NOMO-1 treated with DMSO at 0.1 percent for 48 hours (cell line): ENCODE measurements around the gene GRHL3.

Experiments used
- DNase-seq: peaks from one replicate; lab custom pipeline; 2025; ENCODE audit not compliant: unreplicated experiment; lab: John Stamatoyannopoulos, UW

GRHL3 gene

DNA sequence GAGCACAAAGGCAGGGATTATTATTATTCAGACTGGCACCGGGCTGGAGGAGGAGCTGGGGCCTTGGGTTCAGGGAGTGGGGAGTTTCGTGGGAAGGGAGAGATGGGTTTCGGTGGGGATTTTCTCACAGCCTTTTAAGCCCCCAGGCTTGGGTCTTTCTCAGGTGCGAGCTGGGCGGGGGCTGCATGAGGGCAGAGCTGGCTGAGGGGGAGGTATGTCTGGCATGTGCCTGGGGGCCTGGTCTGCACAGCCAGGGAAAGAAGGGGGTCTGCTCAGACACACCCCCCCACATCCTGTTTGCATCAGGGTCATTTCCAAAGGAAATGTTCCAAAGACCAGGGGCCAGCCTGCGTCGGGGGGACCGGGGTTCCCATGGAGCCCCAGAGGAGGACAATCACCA, 21.6 kb downstream of the GRHL3 start:
- DNase-seq, result no peak

DNA sequence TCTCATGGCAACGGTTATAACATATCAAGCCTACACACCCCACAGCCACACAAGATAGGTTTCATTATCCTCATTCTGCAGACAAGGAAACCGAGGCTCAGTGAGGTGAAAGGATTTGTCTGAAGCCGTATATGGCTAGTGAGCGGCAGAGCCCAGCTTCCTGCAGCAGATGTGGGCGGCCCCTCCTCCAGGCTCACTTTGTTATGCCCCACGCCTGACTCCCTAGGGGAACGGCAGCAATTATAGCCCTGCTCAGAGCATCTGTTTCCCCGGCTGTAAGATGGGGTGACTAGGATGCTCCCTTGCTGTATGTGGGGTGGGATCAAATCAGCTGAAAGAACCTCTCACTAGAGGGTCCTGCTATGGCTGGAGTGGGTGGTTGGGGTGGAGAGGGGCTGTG, 22.1 kb downstream of the GRHL3 start:
- DNase-seq, result no peak

DNA sequence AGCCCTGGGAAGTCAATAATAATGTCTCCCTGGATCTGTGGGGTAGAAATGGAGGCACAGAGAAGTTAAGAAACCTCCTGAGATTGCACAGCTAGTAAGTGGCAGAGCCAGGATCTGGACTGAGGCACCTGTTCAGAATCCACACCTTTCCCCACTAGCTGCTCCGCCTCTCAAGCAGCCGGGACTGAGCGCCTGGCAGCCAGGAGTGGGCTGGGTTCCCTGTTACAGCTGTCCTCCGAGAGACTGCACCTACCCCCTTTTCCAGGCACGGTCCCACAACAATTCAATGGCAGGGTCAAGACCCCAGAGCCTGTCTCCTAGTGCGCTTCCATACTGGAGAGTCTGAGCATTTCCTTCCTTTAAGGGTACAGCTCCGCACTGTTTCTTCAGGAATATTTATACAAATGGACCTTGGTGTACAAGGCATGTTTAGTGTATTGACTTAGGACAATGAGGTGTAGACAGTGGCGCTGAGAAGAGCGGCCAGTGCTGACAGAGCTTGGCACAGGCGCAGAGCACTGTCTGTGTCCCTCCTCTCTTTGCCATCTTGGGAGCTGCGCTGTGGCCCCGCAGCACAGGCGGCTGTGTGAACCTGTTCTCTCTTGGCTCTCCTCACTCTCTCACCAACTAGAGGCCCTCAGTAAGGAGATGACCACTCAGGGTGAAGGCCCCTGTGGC, 24.4 kb downstream of the GRHL3 start:
- no peak for DNase-seq

DNA sequence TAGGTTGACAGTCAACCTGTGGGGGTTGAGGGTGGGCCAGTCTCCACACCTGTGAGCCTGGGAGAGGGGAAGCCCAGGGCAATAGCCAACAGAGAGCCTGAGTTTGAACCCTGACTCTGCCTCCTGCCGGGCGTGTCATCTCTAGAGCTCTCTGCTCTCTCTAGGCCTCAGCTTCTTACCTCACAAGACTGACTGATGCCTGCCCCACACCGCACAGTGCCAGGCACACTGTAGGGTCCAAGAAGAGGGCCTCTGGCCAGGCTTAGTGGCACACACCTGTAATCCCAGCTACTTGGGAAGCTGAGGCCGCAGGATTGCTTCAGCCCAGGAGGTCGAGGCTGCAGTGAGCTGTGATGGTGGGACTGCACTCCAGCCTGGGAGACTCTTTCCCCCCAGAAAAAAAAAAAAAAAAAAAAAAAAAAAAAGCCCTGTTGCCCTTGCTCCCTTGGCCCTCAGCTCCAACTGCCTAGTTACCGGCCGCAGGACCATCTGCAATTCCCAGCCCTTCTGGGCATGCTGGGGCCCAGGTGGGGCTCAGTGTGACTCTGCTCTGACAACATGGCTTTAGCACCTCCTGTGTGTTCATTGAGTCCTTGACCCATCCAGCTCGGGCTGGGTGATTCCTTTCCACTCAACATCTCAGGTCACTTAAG, 25.1 kb downstream of the GRHL3 start:
- DNase-seq, result no peak

DNA sequence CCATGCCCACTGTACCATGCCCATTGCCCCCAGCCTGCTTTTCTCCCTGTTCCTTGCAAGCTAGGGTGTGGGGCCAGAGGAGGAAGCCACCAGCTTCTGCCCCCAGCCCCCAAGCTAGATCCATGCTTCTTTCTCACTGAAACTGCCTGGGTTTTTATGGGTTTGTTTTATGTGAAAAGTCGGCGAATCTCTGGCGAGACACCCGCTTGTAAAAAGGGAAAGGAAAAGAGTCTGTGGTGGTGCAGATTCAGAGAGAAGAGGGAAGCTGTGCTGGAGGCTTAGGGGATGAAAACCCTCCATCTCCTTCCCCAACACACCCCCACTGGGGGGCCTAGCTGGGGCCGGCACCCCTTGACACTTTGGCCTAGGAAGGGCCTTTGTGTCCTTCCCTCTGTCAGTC, 26.2 kb downstream of the GRHL3 start:
- no peak for DNase-seq

DNA sequence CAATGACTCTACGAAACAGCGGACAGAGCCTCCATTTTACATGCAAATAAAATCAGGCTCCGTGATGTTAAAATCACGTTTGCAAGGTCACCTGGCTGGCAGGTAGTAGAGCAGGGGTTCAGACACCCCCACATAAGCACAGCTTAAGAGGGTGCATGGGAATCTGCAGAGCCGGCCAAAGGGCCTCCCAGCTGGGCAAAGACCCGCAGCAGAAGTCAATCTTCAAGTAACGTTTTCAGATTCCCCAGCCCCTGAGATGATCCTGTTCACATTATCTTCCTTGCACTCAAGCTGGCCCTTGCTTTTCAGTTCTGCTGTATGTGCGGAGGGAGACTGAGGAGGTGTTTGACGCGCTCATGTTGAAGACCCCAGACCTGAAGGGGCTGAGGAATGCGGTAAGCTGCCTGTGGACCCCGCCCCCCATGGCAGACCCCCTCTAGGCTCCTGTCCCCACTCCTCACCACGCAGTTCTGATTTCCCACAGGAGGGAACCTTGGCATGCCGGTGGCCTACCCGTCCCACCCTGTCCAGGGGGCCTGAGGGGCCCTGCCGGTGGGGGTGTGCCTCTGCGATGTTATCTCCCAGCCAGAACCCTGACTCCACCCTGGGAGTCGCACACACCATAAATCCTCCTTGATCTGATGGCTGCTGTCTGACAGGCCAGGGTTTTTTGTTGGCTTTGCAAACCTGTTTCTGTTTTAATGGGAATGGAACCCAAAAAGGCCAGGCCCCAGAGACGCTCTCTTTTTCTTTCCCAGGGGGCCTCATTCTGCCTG, 28.2 kb downstream of the GRHL3 start:
- DNase-seq, result no peak

DNA sequence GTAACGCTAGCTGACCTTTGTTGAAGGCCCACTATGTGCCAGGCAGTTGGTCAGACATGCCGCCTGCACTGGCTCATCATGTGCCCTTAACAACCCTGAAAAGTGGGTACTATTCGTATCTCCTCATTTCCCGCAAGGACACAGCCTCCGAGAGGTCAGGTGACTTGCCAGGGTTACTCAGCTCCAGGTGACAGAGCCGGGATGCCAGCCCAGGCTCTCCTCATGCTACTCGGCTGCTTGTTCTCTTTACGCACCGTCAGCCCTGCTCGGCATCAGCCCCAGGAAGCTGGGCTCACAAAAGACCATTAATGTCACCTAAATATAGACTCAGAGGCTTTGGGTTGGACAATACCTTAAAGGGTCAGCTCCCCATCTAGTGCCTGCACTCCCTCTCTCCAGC, 29.0 kb downstream of the GRHL3 start:
- no peak for DNase-seq

DNA sequence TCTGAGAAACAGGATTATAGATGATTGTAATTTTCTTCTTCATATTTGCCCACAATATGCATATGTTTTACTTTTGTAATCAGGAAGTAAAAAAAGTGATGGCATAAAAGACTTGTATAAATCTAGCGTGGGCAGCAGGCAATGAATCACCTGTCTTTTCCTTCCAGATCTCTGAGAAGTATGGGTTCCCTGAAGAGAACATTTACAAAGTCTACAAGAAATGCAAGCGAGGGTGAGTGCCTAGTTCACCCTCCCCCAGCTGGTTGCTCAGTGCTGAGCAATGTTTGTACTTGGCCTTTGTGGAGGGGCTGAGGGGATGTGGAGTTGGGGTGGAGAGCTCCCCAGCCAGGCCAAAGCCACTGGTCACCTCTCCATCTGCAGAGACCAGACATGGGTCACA, 30.7 kb downstream of the GRHL3 start:
- DNase-seq, result no peak

DNA sequence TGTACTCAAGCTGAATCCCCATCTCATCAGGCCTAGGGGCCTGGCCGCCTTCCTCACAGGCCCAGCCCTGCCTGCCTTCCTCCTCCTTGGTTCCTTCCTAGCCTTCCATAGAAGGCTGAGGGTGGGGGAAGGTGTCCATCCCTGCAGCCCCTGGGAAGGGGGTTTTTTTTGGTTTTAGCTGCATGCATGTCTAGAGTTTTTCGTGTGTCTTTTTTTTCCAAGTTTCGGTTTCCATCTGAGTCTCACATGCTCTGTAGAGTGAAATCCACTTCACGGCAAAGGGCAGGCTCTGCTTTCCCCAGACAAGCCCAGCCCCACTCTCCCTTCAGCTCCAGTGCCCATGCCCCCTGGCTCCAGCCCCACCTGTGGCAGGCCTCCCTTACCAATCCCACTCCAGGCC, 32.1 kb downstream of the GRHL3 start:
- no peak for DNase-seq

DNA sequence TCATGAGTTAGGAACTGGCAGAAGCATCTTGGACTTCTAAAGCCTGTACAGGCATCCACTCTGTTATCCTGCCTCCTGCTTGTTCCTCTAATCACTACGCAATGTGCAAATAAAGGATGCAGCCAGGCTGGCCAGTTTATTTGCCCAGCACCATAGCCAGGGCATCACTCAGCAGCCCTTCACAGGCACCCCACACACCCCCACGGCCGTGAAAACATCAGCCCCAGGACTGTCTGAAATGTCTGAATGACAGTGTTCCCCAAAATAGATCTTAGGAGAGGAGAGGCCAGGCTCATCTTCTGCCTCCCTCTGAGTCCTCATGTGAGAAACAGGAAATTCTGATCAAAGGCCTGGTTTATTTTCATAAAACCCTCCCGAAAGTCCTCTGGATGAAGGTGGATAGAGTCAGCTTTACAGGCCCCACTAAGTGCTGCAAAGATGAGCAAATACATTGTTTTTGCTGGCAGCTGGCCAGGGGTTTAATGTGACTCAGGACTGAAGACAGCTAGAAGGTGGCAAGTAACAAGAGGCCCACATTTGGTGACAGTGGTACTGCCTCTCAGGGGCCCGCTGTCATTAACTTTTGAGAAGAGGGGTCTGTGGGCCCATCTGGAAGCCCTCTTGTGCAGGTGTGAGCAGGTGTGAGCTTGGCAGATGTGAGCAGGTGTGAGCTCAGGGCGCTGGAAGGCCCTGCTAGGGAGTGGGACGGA, 32.9 kb downstream of the GRHL3 start:
- DNase-seq, result no peak

DNA sequence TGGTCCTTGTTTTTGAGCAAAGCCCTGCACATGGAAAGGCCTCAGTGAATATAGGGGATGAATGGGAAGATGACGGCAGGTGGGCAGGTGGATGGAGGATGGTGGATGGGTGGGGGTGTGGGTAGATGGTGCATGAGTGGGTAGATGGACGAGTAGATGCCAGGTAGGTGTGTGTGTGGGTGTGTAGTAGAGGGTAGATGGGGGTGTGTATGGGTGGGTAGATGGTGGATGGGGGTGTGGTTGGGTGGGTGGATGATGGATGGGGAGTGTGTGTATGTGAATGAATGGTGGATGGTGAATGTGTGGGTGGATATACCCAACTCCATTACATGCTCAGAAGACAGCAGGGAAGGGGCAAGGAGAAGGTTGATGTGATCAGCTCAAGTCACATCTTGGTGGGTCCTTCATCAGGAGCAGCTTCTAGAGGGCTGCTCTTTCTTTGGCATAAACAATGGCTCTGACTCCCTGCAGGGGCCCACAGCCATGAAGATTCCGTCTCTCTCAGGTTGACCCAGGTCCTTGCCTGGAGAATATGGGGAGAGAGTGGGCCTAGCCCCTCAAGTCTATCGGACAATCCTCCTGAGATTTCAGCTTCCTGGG, 34.2 kb downstream of the GRHL3 start:
- no peak for DNase-seq

DNA sequence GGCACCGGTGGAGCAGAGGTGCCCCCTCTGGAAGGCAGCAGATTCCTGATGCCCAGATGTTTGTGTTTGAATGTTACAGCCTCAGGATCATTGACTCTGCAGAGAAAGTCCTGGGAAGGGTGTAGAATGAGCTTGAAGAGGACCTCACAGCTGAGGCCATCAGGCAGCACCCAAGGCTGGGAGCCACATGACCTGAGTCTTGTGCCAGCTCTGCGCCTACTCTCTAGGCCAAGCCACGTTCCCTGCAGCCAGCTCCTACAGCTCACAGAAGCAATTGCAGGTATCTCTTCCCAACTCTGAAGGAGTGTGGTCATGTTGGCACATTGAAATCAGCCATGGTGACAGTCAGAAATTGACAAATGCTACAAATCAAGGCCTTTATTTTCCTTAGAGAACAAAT, 36.3 kb downstream of the GRHL3 start:
- DNase-seq, result no peak

DNA sequence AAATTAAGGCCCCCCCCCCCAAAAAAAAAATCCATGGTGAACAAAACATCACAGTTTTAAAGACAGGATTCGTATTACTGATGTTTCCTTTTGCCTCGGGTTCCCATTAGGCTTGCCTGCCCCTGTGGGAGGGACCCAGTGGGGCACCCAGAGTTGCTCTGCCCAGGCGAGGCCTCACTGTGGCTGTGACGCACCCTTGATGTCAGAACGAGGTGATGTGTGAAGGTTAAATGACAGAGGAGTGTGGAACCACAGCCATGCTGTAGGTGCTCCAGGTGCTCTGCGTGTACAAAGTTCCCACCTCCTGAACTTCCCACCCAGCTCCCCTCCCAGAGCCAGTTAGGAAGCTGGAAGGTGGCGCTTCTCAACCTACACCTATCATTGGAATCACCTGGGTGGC, 37.9 kb downstream of the GRHL3 start:
- no peak for DNase-seq

DNA sequence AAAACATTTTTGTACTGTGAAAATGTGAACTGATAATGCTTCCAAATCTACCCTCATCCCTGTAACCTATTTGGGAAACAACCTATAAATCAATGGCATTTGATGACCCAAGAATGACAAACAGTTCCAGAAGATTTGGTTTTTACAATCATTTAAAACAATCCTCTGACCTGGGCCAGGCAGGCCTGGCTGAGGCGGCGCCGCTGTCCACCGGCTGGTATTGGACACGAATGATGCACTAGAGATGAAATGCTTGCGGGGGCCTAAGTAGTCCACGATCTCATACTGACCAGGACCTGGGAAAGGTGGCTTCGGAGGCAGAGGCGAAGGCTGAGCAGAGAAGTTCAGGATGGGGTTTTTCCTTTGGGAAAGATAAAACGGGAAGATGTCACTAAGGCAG, 41.5 kb downstream of the GRHL3 start:
- DNase-seq, result no peak

DNA sequence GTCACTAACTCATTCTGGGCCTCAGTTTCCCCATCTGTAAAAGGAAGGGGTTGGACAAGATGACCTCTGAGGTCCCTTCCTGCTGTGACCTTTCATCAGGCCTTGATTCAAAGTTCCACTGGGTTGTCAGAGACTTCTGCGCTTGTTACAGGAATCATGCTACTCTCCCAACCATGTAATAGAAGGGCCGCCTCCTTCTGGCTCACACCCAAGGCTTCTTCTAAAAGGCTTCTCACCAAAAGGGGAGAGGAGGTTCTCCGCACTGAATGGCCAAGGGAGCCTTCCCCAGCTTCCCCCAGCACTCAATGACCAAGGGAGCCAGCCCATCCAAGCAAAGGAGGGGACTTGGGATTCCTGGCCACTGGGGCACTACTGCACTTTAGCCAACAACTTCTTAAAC, 42.7 kb downstream of the GRHL3 start:
- DNase-seq, result no peak

DNA sequence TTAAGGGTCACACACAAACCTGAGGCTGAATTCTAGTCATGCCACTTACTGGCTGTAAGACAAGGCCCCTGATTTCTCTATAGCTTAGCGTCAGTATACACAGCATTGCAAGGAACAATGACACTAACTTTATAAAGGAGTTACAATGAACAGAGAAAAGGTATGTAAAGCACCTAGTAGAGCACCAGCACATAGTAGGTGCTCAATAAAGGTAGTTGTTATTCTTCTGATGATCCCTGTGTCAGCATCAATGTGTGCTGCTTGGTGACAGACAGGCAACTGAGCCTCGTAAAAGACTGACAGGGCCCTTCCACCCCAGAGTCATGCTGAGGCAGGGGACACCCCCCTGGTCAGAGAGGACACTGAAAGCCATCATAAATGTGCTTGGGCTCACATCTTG, 43.2 kb downstream of the GRHL3 start:
- DNase-seq, result no peak

DNA sequence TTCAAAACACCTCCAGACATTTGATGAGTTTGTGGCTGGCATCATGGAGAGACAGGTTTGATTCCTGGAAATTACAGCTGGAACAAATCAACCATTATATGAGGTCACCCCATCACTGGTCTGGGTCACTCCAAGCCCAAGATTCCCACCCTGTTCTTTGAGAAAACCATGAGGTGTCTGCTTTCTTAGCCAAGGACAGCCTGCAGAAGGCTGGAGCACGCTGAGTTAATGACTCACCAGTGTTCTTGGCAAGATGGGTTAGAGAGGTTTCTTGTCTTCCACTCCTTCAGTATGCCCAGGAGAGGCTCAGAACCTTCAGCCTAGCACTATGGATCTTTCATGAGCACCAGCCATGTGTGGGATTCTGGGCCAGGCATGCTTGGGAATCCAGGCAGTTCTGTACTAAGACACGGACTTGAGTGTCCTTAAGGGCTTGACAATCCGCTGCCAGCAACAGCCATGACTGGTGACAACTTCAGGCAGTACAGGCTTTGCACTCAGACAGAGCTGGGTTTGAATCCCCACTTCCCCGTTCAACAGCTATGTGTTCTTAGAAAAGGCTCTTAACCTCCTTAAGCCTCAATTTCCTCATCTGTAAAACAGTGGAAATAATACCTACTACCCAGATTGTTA, 43.9 kb downstream of the GRHL3 start:
- no peak for DNase-seq

DNA sequence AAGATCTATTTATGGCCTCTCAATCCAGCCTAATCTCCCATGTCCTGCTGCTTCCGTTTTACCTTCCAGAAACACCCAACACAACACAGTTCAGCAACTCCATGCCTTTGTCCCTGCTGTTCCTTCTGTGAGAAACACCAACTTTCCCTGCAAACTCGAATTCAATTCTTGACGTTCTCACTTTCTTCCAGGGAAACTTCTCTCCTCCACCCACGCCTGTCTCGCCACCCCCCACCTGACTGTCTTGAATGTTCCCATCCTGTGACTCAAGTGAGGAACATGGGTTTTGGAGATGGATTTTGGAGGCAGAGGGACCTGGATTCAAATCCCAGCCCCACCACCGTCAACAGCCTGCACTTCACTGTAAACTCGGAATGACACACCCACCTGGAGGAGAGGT, 44.8 kb downstream of the GRHL3 start:
- DNase-seq, result no peak

DNA sequence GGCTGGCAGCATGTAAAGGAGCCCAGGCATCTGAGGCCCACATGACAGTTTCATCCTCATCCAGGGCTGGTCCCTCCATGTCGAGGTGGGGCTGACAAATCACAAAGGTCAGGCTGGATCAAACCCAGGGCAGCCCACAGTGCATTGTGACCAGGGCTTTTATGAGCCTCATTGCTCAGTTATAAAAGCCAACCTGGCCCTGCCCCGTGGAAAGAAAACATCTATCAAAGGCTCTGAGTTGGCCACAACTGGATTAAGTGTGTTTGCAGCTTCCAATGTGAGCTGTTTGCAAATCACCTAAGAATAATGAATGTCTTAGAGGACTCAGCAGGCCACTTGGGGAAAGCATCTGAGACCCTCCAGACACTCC, 45.4 kb downstream of the GRHL3 start:
- DNase-seq, result no peak

DNA sequence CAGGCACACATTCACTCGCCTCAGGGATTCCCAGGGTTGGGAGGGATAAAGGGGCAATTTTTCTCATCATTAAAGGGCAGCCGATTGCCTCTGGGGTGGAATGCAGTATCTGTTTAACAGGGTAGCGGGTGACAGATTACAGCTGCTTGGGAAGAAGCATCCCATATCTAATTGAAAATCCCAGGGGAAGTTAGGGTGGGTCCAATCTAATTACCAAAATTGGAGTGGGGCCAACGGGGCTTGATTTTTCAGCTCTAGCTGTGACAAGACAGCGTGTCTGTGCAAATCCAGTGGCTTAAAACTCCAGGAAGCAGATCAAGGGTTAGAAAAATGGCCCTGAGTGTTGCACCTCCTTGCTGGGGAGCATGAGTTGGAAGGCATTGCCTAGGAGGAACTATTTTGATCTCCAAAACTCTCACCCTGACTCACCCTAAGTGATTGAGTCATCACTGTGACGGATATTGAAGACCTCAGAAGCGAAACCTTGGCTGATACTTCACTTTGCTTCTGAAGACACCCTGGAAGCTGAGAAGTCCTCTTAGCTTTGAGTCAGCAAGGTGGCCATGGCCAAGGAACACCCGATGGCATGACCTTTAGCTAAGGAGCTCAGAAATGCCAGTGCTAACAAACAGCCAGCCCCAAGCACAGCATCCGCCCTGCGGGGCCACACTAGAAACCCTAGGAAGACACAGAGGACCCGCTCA, 46.0 kb downstream of the GRHL3 start:
- DNase-seq, result peak; percentile 94
